ENCODE measurements around the gene RPS6KC1. TPM values are rescaled to one million over a fixed set of nuclear protein-coding genes. Genes with fewer than 3 reads are reported as not detected.
"Not testable (repeated sequence)": the region's sequence is repeated elsewhere in the genome, so short reads cannot be mapped to it uniquely, and the experiment has no call there.

Gene RPS6KC1
- total and polyA plus RNA-seq, 2 donors (not counting 3 experiments of a cell fraction or from before 2014, with no cell fraction given) = 5.1 to 18.6 TPM

DNA sequence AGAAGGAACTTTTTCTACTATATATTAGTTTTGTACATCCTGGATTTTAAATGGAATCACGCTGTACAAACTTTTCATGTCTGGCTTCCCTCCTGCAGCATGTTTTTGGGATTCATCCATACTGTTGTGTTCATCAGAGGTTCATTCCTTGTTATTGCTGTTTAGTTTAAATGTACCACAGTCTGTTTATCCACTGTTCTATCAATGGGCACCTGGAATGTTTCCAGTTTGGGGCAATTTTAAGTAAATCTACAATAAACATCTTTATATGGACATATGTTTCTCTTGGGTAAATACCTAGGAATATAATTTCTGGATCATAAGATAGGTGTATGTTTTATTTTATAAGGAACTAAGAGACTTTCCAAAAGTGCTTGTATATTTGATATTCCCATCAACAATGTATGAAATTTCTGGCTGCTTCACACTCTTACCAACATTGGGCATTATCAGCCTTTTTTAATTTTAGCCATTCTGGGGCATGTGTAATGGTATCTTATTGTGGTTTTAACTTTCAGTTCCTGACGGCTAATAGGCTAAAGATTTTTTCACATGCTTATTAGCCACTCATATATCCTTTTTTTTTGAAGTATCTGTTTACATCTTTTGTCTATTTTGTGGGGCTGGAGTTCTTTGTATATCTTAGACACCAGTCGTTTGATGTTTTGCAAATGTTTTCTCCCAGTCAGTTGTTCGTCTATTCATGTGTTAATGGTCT lies 48.8 kb downstream of the RPS6KC1 start:
- CTCF ChIA-PET = no interaction called here
- intact Hi-C loops (cut with micrococcal nuclease) = no loop called here

DNA sequence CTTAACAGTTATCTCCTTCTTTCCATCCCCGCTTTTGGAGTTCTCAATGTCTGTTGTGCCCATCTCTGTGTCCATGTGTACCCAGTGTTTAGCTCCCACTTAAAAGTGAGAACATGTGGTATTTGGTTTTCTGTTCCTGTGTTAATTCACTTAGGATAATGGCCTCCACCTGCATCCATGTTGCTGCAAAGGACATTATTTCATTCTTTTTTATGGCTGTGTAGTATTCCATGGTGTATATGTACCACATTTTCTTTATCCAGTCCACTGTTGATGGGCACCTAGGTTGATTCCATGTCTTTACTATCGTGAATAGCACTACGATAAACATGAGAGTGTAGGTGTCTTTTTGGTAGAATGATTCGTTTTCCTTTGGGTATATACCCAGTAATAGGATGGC lies 49.5 kb downstream of the RPS6KC1 start:
- H3K79me2 ChIP-seq (ENCODE audit: control insufficient read depth, insufficient read depth, low read length); H4K20me1 ChIP-seq (replicated peaks; ENCODE audit: control insufficient read depth, extremely low read depth, insufficient read depth, low read length); H2AFZ ChIP-seq (ENCODE audit: low read depth, low read length); BruUV-seq (replicated peaks); CTCF ChIA-PET; H3K36me3 ChIP-seq (ENCODE audit: control insufficient read depth in 2 of 2, extremely low read depth in 1 of 2, insufficient read depth in 2 of 2, low read length in 2 of 2); H3K4me2 ChIP-seq (ENCODE audit: insufficient read depth, low read length); H3K9me3 ChIP-seq (replicated peaks; ENCODE audit: control insufficient read depth, insufficient read depth, low read length); DNase-seq (ENCODE audit: low read depth, low spot score); H3K9me1 ChIP-seq (replicated peaks; ENCODE audit: control insufficient read depth, extremely low read depth, insufficient read depth, low read length); dilution Hi-C loops (cut with MboI; ENCODE audit: extremely low pct_ligation_motif_present, low sequenced_read_pairs); H3K9ac ChIP-seq (replicated peaks; ENCODE audit: extremely low read depth, insufficient read depth, low read length); H3K27ac ChIP-seq (ENCODE audit: insufficient read depth, low read depth, low read length); H3K27me3 ChIP-seq (ENCODE audit: control insufficient read depth in 2 of 2, insufficient read depth in 2 of 2, low read length in 2 of 2); H3K4me3 ChIP-seq (replicated peaks in 1 of 3; ENCODE audit: insufficient read depth in 1 of 3, low read depth in 1 of 3, low read length in 3 of 3); FAIRE-seq; POLR2A ChIA-PET; intact Hi-C loops (cut with micrococcal nuclease); H3K4me1 ChIP-seq (ENCODE audit: control insufficient read depth, extremely low read depth, insufficient read depth, low read length): not testable (repeated sequence)

More for the DNA sequence above, 48.8 kb downstream of the RPS6KC1 start:
- Histone ChIP-seq H3K36me3 (ENCODE audit: control insufficient read depth in 2 of 2, extremely low read depth in 1 of 2, insufficient read depth in 2 of 2, low read length in 2 of 2) (no peaks in the 10 kb centered on the region), H3K9me3 (replicated peaks; ENCODE audit: control insufficient read depth, insufficient read depth, low read length) (no peaks in the 10 kb centered on the region), H3K9me1 (replicated peaks; ENCODE audit: control insufficient read depth, extremely low read depth, insufficient read depth, low read length) (no peaks in the 10 kb centered on the region), H3K4me2 (ENCODE audit: insufficient read depth, low read length) (no peak overlapping the region), H3K4me3 (replicated peaks in 1 of 3; ENCODE audit: insufficient read depth in 1 of 3, low read depth in 1 of 3, low read length in 3 of 3) (no peak overlapping the region), H3K27ac (ENCODE audit: insufficient read depth, low read depth, low read length) (no peak overlapping the region), H2AFZ (ENCODE audit: low read depth, low read length) (no peak overlapping the region), H3K4me1 (ENCODE audit: control insufficient read depth, extremely low read depth, insufficient read depth, low read length) (no peaks in the 10 kb centered on the region), H3K9ac (replicated peaks; ENCODE audit: extremely low read depth, insufficient read depth, low read length) (no peak overlapping the region), H3K79me2 (ENCODE audit: control insufficient read depth, insufficient read depth, low read length) (no peaks in the 10 kb centered on the region), H4K20me1 (replicated peaks; ENCODE audit: control insufficient read depth, extremely low read depth, insufficient read depth, low read length) (no peaks in the 10 kb centered on the region), H3K27me3 (ENCODE audit: control insufficient read depth in 2 of 2, insufficient read depth in 2 of 2, low read length in 2 of 2) (no peaks in the 10 kb centered on the region)
- POLR2A ChIA-PET = no interaction called here
- BruUV-seq (replicated peaks) = no TSS peak
- FAIRE-seq (no peak), DNase-seq (ENCODE audit: low read depth, low spot score) (no peak)
- dilution Hi-C loops (cut with MboI; ENCODE audit: extremely low pct_ligation_motif_present, low sequenced_read_pairs) = no loop called here
- TF ChIP-seq MYC (IDR thresholded peaks at IDR 0.05; ENCODE audit: low read depth, low read length) = no peak
- no peak for TF ChIP-seq EZH2 (IDR thresholded peaks at IDR 0.05; ENCODE audit: borderline replicate concordance, low read depth, low read length, severe bottlenecking)
- no peak for TF ChIP-seq FOS (IDR thresholded peaks at IDR 0.05; ENCODE audit: borderline replicate concordance, insufficient read depth, low read length)
- TF ChIP-seq POLR2A (IDR thresholded peaks at IDR 0.05; ENCODE audit: low read depth, low read length) = no peak
- no peak for TF ChIP-seq POLR2AphosphoS5 (IDR thresholded peaks at IDR 0.05; ENCODE audit: insufficient read depth, low read depth, low read length)

Data from endothelial cell of umbilical vein (primary cell).